A549 (cell line): ENCODE results near the gene IFIT1B. TPM values are rescaled to one million over a fixed set of nuclear protein-coding genes. Genes with fewer than 3 reads are reported as not detected.
A peak's percentile ranks its signal among the peaks of the same experiment; 100 is the strongest.

Experiments
- ATAC-seq, 2 experiments: fragments of 200-7000 bp in 1 of 2; fragments of >200 bp in 1 of 2; cut with Nextera tagmentation in 1 of 2; cut with Tn5 transposase in 1 of 2; 3 replicates each; pipeline versions ENCODE4 v1.8.0 to v1.9.1; 2018 to 2020; ENCODE audit warnings: mild to moderate bottlenecking in 1 of 2, moderate library complexity in 1 of 2
- CTCF ChIA-PET: fragments of 300-600 bp; sonication (Branson Sonifier 250); formaldehyde crosslinking; extraction: SDS; loops from one replicate; lab custom pipeline; 2021; ENCODE audit warnings: antibody characterized with exemption, inconsistent platforms; lab: Yijun Ruan, JAX
- POLR2A ChIA-PET: fragments of 350-600 bp; formaldehyde crosslinking; extraction: SDS; loops from one replicate; lab custom pipeline; 2021; ENCODE audit warnings: antibody characterized with exemption, inconsistent platforms; lab: Yijun Ruan, JAX
- DNase-seq, 2 experiments: peaks; one replicate each; pipeline versions ENCODE4 v3.0.0 to v3.0.0-alpha.2; 2011 to 2016; ENCODE audit warnings: low read depth in 1 of 2, low spot score in 1 of 2
- FAIRE-seq: peaks from 2 replicates; lab custom pipeline; 2011; peaks lifted over from hg19 to GRCh38; lab: Jason Lieb, UNC
- H3K27ac ChIP-seq, 2 experiments: fragments of >200 bp; sonication (Bioruptor Twin); formaldehyde crosslinking; 3 replicates each; pipeline ENCODE4 v1.5.1; 2016 to 2017
- H3K4me1 ChIP-seq: fragments of >200 bp; sonication (Bioruptor Twin); formaldehyde crosslinking; 3 replicates; pipeline ENCODE4 v1.6.1; 2016
- H3K4me2 ChIP-seq: fragments of >200 bp; sonication (Bioruptor Twin); formaldehyde crosslinking; 3 replicates; pipeline ENCODE4 v1.6.1; 2016
- H3K4me3 ChIP-seq: fragments of >200 bp; sonication (Bioruptor Twin); formaldehyde crosslinking; 3 replicates; pipeline ENCODE4 v1.5.1; 2016
- H3K9me3 ChIP-seq: fragments of >200 bp; sonication (Bioruptor Twin); formaldehyde crosslinking; 3 replicates; pipeline ENCODE4 v1.6.1; 2016
- PHF8 ChIP-seq: fragments of 200-600 bp; sonication (generic); IDR thresholded peaks from 2 replicates; pipeline ENCODE4 v1.6.1; 2016; ENCODE audit warnings: low read depth, mild to moderate bottlenecking, antibody characterized with exemption, moderate library complexity, borderline replicate concordance
- ZFP36 ChIP-seq: fragments of 450-650 bp; IDR thresholded peaks from 2 replicates; pipeline ENCODE4 v1.6.1; 2014; ENCODE audit warnings: borderline replicate concordance; ENCODE audit not compliant: partially characterized antibody
- ZNF302 ChIP-seq: fragments of 250-450 bp; sonication (Bioruptor Pico); IDR thresholded peaks from 2 replicates; pipeline ENCODE4 v1.9.0; 2021; ENCODE audit warnings: inconsistent platforms, mild to moderate bottlenecking, moderate library complexity
- WGBS: methylation state at CpG from one replicate; pipeline ENCODE4 v1.1.6; 2017; ENCODE audit errors: missing lambda C conversion rate; 5-methylcytosine and 5-hydroxymethylcytosine counted together
- polyA plus RNA-seq, 4 experiments: library from polyadenylated mRNA; depleted of rRNA in 3 of 4; stranded (reverse); fragments of >200 nt; fragmentation: RNase III in 1 of 4; extraction: RNeasy Plus Mini Kit Qiagen cat#74134 plus additional on column Dnase treatment in 1 of 4; gene quantifications; 2 replicates in 3 of 4; 3 replicates in 1 of 4; pipeline ENCODE4 v1.2.3, GENCODE V29; 2011 to 2017
- TF ChIP-seq, protein P1 (sequence below): IDR thresholded peaks from 2 replicates; pipeline ENCODE4 v1.6.1; 2012; ENCODE audit warnings: low read depth, borderline replicate concordance
- TF ChIP-seq, protein P2 (sequence below): fragments of >200 bp; sonication (Bioruptor Twin); formaldehyde crosslinking; IDR thresholded peaks from 2 replicates; pipeline ENCODE4 v1.6.1; 2016
- TF ChIP-seq, protein P3 (sequence below): fragments of 200-600 bp; sonication (generic); IDR thresholded peaks from 2 replicates; pipeline ENCODE4 v1.6.1; 2016; ENCODE audit warnings: antibody characterized with exemption, mild to moderate bottlenecking, moderate library complexity
- TF ChIP-seq, protein P4 (sequence below): fragments of 250-450 bp; sonication (Bioruptor Pico); IDR thresholded peaks from 2 replicates; pipeline ENCODE4 v1.5.0; 2020; ENCODE audit warnings: low read depth, mild to moderate bottlenecking, moderate library complexity

The IFIT1B gene
- polyA plus RNA-seq, 2 of the 4 experiments (the other 2 are of a cell fraction): not detected

DNA sequence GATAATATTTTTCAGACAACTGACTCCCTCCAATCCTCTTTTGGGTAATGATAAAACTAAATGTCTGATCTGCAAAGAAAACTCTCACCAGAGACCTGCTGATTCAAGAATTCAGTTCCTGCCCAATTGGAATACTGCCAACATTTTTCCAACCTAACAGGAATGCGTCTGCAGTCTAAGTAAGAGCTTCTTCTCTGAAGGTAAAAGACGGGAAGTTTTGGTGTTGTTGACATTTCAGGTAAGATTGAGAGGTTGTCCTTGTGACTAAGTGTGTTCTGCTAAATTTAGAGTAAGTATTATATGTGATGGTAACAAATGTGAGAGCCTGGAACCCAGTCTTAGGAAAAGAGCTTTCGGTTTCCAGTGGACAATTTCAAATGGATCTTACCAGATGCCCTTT is 54.1 kb downstream of the IFIT1B start:
- ATAC-seq: no peak
- Histone ChIP-seq H3K4me1 (peaks cover 7% of the 10 kb centered on the region; the same call in 2 of the 3 replicates), H3K4me3 (no peak overlapping the region), H3K4me2 (peak overlapping the region; percentile 38), H3K9me3 (no peaks in the 10 kb centered on the region), H3K27ac (no peak overlapping the region)
- WGBS: 45% methylated on average over 3 of the region's 3 CpGs
- no peak for FAIRE-seq
- ChIA-PET POLR2A (no interaction called here), CTCF (interaction anchor here (1.3 to 2.1 kb wide), 6 partner anchors 13 to 1355 kb away, joined by 3 to 12 read pairs (median 4); no protein-coding TSS in a partner anchor)
- DNase-seq: peak in 1 of 2 experiments; percentile 21
- TF ChIP-seq ZNF302: no peak
- TF ChIP-seq, protein P1, sequence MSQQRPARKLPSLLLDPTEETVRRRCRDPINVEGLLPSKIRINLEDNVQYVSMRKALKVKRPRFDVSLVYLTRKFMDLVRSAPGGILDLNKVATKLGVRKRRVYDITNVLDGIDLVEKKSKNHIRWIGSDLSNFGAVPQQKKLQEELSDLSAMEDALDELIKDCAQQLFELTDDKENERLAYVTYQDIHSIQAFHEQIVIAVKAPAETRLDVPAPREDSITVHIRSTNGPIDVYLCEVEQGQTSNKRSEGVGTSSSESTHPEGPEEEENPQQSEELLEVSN: no peak
- TF ChIP-seq, protein P2, sequence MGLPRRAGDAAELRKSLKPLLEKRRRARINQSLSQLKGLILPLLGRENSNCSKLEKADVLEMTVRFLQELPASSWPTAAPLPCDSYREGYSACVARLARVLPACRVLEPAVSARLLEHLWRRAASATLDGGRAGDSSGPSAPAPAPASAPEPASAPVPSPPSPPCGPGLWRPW: no peak
- TF ChIP-seq, protein P3, sequence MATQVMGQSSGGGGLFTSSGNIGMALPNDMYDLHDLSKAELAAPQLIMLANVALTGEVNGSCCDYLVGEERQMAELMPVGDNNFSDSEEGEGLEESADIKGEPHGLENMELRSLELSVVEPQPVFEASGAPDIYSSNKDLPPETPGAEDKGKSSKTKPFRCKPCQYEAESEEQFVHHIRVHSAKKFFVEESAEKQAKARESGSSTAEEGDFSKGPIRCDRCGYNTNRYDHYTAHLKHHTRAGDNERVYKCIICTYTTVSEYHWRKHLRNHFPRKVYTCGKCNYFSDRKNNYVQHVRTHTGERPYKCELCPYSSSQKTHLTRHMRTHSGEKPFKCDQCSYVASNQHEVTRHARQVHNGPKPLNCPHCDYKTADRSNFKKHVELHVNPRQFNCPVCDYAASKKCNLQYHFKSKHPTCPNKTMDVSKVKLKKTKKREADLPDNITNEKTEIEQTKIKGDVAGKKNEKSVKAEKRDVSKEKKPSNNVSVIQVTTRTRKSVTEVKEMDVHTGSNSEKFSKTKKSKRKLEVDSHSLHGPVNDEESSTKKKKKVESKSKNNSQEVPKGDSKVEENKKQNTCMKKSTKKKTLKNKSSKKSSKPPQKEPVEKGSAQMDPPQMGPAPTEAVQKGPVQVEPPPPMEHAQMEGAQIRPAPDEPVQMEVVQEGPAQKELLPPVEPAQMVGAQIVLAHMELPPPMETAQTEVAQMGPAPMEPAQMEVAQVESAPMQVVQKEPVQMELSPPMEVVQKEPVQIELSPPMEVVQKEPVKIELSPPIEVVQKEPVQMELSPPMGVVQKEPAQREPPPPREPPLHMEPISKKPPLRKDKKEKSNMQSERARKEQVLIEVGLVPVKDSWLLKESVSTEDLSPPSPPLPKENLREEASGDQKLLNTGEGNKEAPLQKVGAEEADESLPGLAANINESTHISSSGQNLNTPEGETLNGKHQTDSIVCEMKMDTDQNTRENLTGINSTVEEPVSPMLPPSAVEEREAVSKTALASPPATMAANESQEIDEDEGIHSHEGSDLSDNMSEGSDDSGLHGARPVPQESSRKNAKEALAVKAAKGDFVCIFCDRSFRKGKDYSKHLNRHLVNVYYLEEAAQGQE: no peak
- no peak for TF ChIP-seq ZFP36
- TF ChIP-seq PHF8: no peak
- TF ChIP-seq, protein P4, sequence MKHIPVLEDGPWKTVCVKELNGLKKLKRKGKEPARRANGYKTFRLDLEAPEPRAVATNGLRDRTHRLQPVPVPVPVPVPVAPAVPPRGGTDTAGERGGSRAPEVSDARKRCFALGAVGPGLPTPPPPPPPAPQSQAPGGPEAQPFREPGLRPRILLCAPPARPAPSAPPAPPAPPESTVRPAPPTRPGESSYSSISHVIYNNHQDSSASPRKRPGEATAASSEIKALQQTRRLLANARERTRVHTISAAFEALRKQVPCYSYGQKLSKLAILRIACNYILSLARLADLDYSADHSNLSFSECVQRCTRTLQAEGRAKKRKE (CRISPR knock-in tag): no peak

Other genes starting within 250 kb of the IFIT1B start
- gene CH25H, start 170.7 kb upstream of the IFIT1B start, polyA plus RNA-seq (2011; rRNA removed): 0.05 TPM in 1 of 2 replicates, not detected in the other
- not detected in 3 replicates for gene CH25H, start 170.7 kb upstream of the IFIT1B start, polyA plus RNA-seq (2017; fragmentation: RNase III; extraction: RNeasy Plus Mini Kit Qiagen cat#74134 plus additional on column Dnase treatment)
- 80.2 and 96.2 TPM in 2 replicates for gene LIPA, start 126.3 kb upstream of the IFIT1B start, polyA plus RNA-seq (2011; rRNA removed)
- 42.7 to 55.0 TPM (median 51.2 TPM) in 3 replicates for gene LIPA, start 126.3 kb upstream of the IFIT1B start, polyA plus RNA-seq (2017; fragmentation: RNase III; extraction: RNeasy Plus Mini Kit Qiagen cat#74134 plus additional on column Dnase treatment)
- gene IFIT2, start 76.0 kb upstream of the IFIT1B start, polyA plus RNA-seq (2011; rRNA removed): 0.81 and 1.1 TPM in 2 replicates
- gene IFIT2, start 76.0 kb upstream of the IFIT1B start, polyA plus RNA-seq (2017; fragmentation: RNase III; extraction: RNeasy Plus Mini Kit Qiagen cat#74134 plus additional on column Dnase treatment): 0.75 to 0.94 TPM (median 0.77 TPM) in 3 replicates
- 1.5 and 1.6 TPM in 2 replicates for gene IFIT3, start 50.1 kb upstream of the IFIT1B start, polyA plus RNA-seq (2011; rRNA removed)
- gene IFIT3, start 50.1 kb upstream of the IFIT1B start, polyA plus RNA-seq (2017; fragmentation: RNase III; extraction: RNeasy Plus Mini Kit Qiagen cat#74134 plus additional on column Dnase treatment): 2.1 to 2.4 TPM (median 2.2 TPM) in 3 replicates
- 2.0 and 2.5 TPM in 2 replicates for gene IFIT1, start 14.6 kb downstream of the IFIT1B start, polyA plus RNA-seq (2011; rRNA removed)
- gene IFIT1, start 14.6 kb downstream of the IFIT1B start, polyA plus RNA-seq (2017; fragmentation: RNase III; extraction: RNeasy Plus Mini Kit Qiagen cat#74134 plus additional on column Dnase treatment): 2.1 to 3.7 TPM (median 2.8 TPM) in 3 replicates
- 10.1 and 11.5 TPM in 2 replicates for gene IFIT5, start 36.5 kb downstream of the IFIT1B start, polyA plus RNA-seq (2011; rRNA removed)
- gene IFIT5, start 36.5 kb downstream of the IFIT1B start, polyA plus RNA-seq (2017; fragmentation: RNase III; extraction: RNeasy Plus Mini Kit Qiagen cat#74134 plus additional on column Dnase treatment): 7.8 to 8.0 TPM (median 7.9 TPM) in 3 replicates
- 0.11 and 0.14 TPM in 2 replicates for gene SLC16A12, start 157.5 kb downstream of the IFIT1B start, polyA plus RNA-seq (2011; rRNA removed)
- 0.03 to 0.19 TPM (median 0.08 TPM) in 3 replicates for gene SLC16A12, start 157.5 kb downstream of the IFIT1B start, polyA plus RNA-seq (2017; fragmentation: RNase III; extraction: RNeasy Plus Mini Kit Qiagen cat#74134 plus additional on column Dnase treatment)